GM18867 (cell line): Measurements from ENCODE around the gene GGA3.

Experiments
- ATAC-seq: cut with Tn5 transposase; IDR thresholded peaks from one replicate; pipeline ENCODE4 v1.9.1; 2021; ENCODE audit warnings: mild to moderate bottlenecking, moderate library complexity; ENCODE audit not compliant: unreplicated experiment

Gene GGA3

DNA sequence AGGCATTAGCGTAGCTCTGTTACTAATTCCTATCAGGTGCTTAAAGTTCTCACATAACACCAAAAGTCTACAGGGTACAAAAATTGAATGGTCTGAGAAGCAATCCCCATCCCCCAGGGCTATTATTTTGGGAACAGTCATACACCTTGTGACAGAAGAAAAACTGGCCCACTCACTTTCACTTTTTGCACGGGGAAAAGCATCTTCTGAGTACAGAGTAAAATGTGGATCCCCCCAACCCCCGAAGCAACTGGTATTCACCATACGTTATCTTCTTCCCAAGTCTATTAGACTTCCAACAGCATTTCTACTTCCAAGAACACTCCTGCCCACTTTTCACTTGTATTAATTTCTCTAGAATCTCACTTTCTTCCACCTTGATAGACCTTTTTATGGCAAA lies 11.8 kb downstream of the GGA3 start:
- ATAC-seq: no peak

DNA sequence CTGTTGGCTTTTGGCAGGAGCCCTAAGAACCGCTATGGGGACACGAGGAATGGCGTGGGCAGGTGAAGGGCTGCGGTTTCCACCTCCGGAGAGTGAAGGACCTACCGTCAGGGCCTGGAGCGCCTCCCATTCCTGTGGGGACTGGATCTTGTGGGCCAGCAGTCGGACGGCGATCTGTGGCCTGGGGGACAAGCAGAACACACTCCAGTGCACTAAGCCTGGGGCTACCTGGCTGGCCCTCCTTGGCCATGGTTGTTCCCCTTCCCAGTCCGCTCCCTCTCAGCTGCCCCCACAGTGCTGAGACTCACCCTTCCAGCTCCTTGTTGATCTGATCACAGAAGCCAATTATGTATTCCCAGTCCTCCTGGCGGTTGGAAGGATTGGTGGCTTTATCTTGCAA lies 15.0 kb downstream of the GGA3 start:
- ATAC-seq: no peak

DNA sequence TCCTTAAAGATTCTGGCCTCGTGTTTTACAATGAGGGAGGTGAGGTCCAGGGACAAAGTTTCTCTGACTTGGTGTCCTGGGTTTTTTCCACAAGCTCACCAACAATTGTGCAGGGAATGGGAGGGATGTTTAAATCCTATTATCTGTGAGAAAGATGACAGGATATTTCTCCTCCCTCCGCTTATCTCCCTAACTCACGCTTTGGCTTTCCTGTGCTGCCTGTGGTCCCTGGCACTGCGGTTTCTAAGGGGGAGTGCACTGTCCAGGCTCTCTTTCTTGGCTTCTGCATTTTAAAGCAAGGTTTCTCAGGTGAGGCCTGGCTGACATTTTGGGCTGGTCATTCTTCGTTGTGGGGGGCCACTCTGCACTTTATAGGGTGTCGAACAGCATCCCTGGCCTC lies 16.4 kb downstream of the GGA3 start:
- ATAC-seq: no peak

DNA sequence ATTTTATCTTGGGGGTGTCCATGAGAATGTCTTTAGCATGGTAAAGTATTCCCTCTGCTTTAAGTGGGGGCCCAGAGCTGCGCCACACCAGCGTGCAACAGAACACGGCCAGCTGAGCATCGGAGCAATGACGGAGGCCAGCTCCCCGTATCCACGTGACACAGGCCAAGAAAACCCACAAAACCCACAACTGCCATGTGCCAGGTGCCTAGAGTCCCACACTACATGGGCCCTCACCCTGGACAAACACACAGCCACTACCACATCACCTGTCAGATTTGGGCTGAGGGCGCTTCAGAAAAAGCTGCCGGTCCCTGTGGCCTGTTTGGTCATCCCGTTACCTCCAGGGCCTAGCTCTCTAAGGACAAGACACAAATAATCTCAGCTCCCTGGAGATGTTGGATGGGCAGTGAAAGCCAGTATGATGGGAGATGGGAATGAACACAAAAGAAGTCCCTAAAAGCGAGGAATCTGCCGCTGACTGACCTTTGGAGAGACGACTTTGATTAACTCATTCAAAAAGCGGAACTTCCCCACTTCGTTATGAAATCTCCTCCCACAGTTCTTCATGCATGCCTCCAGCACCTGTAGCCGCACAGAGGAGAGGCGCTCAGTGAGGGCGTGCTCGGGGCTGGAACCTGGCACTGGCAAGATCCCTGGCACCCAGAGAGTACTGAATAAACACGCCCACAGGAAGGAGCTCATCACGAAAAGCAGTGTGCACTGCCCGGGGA lies 17.1 kb downstream of the GGA3 start:
- ATAC-seq: no peak

DNA sequence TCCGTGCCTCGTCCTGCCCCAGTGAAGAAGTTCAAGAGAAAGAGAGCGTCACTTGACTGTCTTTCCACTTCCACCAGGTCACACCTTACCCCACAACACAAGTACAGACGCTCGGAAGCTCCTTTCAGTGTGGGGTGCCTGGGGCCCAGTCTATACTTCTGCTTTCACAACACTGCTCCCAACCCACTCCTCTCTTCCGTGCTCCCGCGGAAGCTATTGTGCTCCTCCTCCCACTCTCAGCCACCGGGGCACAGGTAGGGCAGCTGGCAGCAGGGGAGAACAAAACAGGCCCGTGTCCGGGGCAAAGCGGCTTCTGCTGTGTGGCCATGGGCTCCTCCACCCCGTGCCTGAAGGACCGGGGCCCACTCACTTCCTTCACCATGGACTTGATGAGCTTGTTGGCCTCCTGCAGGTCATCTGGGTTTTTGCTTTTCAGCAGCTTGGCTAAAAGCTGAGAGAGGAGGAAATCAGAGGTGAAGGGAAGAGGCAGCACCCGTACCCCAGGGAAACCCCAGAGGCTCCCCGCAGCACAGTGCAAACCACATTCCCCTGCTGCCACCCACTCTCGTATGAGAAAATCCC lies 18.9 kb downstream of the GGA3 start:
- ATAC-seq: peak; percentile 56

DNA sequence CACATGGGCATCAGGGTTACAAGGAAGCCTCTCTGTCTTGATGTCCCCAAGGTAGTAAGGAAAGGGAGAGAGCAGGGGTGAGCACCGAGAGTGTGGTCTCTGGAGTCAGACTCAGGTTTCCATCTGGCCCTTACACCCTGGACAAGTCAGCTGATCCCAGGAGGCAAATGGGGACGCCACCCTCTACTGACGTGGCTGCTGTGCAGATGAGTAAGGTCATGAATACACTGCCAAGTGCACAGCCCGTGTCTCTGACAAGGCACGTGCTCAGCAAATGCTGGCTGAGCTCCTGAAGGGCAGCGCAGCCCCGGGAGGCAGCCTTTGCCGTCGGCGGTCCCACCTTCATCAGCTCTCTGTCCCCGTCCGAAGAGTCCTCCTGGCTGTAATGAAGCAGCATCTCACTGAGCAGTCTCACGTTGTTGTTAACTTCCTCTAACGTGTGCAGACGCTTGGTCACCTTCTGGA lies 19.4 kb downstream of the GGA3 start:
- peak; percentile 8 for ATAC-seq

DNA sequence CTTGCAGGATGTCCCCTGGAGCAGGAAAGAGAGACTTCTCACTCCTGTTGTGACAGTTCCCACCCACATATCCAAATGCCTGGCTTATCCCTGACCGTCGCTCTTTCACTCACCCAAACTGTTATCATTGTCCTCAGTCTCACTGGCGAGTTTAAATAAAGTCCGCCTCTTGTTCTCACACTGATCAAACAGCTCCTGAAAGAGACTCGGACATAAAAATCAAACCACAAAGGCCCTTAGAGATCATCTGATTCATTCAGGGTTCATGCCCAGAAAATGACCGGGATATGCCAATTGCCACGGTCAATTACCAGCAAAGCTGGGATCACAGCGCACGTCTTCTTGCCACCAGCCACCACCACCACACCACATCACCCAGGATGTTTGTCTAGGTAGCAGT lies 19.9 kb downstream of the GGA3 start:
- ATAC-seq: no peak

DNA sequence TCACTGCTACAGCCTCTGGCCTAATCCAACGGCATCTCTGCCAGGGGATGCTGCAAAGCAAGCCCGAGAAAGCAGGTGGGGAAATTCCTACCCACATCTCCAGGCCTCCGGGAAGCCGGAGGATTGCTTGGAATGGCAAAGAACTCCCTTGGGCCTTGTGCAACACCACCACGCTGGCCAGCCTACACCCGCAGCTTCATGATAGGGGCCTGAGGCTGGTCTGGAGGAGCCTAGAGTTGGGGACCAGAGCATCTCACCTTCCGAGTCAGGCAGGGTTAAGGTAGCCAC lies 20.3 kb downstream of the GGA3 start:
- no peak for ATAC-seq

DNA sequence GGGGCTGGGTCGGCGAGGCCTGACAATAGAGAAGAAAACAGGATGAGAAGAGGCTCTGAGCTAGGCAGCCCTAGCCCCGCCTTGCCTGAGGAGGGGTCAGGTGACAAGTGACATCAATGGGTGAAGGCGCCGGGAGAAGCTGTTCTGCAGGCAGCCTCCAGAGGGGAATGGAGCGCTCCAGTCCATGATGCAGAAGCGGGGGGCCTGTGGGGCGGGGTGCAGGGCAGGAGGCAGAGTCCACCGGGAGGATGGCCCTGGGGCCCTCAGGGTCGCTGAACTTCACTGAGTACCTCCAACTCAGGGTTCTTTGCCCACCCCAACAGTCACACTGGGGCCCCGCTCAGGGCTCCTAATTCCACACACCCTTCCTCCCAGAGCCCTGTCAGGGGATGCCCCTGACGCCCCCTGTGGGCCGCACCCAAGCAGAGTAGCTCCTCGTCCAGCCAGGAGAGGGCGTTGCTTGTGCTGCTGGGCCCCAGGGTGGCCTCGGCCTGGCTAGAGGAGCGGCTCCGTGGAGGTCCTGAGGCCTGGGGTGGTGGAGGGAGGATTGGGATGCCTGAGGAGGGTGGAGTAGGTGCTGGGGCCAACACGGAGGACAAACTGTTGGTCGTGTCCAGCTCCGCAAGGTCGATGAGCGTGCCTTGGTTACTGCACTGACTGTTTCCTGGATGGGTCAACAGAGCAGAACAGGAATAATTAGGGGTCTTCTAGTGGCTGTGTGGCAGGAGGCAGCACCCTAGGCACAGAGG lies 20.8 kb downstream of the GGA3 start:
- no peak for ATAC-seq

DNA sequence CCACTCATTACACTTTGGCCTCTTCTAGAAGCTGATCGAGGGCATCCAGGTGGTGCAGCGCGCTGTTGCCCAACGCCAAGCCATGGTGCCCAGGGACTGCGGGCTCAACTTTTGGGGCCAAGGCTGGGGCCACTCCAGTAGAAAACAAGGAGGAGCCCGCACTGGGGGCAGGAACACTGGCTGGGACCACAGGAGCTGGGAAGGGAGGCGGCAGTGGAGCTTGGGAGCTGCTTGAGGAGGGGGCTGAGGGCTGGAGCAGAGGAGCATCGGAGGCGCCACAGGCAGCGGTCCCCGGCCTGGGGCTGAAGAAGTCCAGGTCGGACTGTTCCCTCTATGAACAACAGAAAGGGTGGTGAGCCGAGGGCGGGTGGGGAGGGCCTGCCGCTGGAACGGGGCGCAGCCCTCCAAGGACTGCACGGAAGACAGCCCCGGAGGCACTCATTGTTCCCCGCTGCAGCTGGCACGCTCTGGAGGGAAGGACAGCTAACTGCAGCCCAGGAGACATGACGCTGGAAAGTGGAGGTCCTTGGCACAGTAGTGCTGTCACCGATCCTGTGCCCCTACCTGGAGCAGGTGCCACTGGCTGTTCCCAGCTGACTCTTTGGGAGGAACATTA lies 21.5 kb downstream of the GGA3 start:
- ATAC-seq: no peak

DNA sequence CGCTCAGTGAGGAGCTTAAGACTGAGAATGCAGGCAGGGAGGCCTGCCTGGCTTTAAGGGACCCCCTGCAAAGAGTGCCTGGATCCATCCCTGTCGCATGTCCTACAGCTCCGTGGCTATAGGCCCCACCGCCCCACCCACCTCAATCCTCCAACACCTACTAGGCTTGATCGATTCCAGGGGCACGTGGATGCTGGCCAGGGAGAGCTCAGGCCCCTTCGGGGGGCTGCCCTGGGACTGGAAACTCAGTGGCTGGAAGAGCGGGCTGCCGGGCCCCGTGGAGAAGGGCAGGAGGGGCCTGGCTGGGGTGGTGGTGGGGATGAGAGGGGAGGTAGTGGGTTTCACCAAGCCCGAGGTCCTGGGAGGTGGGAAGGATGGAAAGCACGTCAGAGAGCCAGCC lies 22.2 kb downstream of the GGA3 start:
- ATAC-seq: no peak

DNA sequence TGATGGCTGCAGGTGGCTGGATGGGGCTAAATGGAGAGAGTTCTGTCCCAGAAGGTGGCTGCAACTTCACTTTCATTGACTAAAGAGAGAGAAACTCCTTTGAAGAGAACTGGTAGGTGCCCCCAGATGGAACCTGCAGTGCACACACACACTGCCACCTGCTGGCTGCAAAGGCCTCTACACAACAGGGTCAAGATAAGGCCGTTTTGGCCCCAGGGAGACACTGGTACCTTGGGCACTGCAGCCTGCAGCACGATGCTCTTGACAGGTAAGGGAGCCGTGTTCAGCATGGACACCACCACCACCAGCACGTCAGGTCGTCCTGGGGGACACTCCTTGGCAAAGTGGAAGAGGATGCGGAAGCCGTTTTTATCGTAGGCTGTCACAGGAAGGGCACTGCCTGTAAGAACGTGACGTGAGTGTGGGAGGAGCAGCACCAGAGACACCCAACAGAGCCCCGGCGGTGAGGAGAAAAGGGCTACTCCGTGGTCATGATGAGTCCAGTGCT lies 22.7 kb downstream of the GGA3 start:
- no peak for ATAC-seq

DNA sequence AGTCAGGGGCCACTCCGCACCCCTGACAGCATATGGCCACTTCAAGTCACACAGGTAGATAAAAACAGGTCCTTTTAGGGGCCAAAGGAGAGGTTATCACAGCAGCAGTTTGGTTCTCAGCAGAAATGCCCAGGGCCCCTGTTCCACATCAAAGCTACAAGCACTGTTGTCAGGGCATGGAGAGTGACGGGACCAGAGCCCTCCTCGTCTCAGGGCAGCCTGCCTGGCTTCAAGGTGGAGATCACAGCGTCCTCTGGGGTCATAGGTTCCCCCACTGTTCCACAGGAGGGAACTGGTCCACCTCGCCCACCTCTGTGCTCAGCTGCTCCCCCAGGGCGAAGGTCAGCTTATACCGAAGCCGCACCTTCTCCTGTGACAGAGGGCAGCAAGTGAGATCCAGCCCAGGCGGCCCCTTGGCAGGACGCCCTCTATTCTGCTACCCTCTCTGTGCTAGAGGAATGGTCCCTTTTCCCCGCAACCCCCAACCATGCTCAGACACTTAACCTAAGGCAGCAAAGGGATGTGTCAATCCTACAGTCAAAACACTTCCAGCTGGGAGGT lies 23.3 kb downstream of the GGA3 start:
- ATAC-seq: no peak

DNA sequence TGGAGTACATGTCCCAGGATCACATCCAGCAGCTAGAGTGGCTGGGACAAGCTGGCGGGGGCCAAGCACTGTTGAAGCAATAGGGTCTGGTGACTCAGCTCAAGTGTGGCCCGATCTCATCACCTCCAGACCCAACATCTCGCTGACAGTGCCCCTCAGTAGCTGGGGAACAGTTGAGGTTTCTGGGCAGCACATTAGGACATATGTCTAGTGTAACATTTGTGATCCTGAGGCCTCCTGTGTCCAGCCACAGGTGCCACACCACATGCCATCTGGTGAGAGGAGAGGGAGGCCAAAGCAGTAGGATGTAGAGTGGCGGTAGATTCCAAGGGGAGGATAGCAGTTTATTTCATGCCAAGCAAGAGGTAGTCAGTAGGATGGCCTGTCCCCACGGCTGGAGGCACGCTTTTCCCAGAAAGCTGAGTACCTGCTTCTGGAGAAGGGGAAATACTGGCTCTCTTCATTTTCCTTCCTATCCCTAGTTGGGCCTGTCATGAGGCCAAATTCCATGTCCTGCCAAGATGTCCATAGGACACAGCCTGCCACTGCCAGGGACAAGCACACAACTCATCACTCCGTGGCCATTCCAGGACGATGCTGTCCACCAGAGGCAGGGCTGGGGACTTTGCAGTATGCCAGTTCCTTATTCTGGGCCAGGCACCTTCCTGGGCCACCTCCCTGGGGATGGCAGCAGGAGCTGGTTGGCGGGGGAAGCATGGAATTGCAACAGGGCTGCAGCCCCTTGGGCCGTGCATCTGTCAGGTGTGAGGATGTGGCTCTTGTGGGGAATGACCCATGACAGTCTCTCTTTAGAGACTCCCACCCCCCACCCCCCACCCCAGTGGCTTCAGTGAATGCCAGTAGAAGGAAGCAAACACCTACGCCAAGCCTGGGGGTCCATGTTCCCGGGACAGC lies 24.0 kb downstream of the GGA3 start:
- ATAC-seq: no peak

DNA sequence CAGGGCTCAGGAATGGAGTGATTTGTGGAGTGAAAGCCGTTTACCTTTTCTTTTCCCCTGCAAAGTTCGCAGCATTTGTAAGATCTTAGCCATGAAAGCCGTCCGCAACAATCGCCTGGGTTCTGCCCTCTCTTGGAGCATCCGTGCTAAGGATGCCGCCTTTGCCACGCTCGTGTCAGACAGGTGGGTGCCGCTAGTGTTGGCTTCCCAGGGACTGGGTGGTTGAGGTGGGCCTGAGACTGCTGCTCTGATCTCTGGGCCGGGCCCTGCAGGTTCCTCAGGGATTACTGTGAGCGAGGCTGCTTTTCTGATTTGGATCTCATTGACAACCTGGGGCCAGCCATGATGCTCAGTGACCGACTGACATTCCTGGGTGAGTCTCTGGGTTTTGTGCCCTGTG lies 28.6 kb downstream of the GGA3 start:
- no peak for ATAC-seq

DNA sequence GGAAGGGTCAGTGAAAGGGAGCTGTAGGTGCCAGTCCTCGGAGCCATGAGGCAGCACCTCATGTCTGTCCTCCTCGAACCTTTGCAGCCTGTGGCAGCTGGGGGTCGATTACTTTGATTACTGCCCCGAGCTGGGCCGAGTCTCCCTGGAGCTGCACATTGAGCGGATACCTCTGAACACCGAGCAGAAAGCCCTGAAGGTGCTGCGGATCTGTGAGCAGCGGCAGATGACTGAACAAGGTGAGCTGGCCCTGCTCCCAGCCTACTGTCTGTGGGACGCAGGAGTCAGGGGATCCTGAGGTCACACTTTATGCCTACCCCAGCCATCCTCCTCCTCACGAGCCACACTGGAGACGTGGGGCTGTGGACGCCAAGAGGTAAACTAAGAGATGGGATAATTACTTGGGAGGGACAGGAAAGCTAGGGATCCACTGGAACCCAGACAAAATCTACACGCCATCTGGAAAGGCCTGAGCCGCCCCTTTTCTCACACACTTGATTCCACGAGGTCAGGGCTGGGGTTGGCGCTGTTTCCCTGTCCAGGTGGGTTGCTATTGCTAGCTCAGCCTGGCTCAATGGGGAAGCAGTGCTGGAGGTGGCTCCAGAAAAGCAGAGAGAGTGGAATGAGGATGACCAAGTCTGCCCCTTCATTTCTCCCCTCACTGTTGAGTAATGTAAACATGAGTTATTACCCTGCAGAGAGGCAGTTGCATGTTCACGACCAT lies 29.5 kb downstream of the GGA3 start:
- ATAC-seq: no peak

DNA sequence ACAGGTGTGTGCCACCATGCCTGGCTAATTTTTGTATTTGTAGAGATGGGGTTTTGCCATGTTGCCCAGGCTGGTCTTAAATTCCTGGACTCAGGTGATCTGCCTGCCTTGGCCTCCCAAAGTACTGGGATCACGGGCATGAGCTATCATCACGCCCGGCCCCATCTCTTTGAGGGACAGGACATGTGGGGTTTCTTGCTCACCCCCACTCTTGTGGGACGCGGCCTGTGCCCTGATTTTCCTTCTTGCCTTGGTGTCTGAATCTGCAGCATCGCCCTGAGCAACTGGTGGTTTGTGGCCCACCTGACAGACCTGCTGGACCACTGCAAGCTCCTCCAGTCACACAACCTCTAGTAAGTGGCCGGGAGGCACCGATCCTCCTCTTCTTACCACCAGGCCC lies 30.3 kb downstream of the GGA3 start:
- no peak for ATAC-seq

DNA sequence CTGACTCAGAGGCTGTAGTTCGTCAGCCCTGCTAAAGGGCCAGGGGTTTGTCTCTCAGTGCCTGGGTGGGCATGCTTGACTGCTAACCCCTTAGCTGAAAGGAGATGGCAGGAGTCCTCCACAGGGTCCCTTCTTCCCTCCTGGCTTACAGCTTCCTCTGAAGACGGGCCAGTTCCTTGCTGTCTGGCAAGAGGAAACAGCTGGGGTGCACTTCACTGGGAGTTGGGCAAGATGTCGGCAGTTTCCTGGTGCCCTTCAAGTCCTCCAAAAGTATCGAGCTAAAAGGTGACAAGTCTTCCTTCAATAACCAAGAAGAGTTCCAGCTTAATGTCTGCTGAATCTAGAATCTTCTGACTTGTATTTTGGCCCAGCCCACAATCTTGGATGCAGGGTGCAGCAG lies 32.6 kb downstream of the GGA3 start:
- ATAC-seq: no peak

DNA sequence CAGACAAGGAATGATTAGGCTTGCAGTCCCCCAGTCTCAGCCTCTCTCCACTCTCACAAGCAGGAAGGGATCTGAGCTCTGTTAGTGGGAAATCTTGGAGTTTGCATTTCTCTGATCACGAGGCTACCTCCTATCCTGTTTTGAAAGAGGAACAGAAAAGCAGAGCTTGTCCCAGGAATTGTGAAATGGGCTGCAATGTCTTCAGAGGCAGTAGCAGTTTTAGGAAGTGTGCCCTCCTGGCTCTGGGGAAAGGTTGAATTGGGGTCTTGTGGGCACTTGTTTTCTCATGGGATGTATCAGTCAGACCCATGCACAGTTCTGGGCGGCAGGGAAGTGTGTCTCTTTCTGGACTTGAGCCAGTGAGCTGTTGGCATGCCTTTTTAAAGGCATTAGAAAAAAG lies 33.1 kb downstream of the GGA3 start:
- ATAC-seq: no peak

DNA sequence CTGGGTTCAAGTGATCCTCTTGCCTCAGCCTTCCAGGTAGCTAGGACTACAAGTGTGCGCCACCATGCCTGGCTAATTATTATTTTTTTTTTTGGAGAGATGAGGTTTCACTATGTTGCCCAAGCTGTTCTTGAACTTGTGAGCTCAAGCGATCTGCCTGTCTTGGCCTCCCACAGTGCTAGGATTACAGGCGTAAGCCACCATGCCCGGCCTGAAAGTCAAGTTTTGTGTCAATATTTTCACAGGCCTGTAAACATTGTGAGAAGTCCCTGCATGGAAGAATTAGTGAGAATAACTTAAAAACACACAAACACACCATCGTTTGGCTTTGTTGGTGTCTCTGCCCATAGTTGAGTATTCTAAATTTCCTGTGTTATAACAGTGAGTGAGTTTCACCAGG lies 33.7 kb downstream of the GGA3 start:
- no peak for ATAC-seq
